ENCODE data around the gene ATP1A2. TPM values are rescaled to one million over a fixed set of nuclear protein-coding genes. Genes with fewer than 3 reads are reported as not detected.

Gene ATP1A2
- total RNA-seq (2014; rRNA removed; shearing (Covaris generic)), result 0.05 TPM in 1 of 2 replicates, not detected in the other

DNA sequence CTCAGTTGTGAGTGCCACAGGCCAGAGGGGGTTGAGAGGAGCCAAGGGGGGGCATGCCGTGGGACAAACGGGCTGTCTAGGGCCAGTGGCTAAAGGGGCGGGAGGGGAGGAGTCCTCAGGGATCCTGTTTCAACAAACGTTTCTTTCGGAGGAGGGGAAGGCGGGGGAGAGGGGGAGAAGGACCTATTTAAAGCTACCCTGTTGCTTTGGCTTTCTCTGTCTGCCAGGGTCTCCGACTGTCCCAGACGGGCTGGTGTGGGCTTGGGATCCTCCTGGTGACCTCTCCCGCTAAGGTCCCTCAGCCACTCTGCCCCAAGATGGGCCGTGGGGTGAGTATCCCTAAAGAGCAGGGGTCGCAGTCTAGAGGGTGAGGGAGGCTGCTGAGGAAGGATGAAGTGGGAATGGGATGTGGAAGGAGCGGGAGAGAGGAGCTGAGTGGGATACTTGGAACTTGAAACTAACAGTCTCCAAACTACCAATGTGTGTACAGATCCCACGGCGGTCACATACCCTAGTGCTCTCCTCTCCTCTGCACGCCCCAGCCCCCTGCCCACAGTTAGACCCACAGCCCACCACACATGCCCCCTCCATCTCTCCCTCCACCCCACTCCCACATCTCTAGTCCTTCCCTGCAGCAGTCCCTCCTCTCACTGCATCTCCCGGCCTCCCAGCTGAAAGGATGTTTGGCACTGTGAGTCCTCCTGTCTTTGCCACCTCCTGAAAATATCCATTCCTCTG, at the start of gene ATP1A2:
Gene ATP1A2 (plus strand): TSS at position 215 of the 738 bp plus-strand sequence. CDS start 103 bp downstream, at position 318.
- DNase-seq (ENCODE audit: low read depth), result no peak

DNA sequence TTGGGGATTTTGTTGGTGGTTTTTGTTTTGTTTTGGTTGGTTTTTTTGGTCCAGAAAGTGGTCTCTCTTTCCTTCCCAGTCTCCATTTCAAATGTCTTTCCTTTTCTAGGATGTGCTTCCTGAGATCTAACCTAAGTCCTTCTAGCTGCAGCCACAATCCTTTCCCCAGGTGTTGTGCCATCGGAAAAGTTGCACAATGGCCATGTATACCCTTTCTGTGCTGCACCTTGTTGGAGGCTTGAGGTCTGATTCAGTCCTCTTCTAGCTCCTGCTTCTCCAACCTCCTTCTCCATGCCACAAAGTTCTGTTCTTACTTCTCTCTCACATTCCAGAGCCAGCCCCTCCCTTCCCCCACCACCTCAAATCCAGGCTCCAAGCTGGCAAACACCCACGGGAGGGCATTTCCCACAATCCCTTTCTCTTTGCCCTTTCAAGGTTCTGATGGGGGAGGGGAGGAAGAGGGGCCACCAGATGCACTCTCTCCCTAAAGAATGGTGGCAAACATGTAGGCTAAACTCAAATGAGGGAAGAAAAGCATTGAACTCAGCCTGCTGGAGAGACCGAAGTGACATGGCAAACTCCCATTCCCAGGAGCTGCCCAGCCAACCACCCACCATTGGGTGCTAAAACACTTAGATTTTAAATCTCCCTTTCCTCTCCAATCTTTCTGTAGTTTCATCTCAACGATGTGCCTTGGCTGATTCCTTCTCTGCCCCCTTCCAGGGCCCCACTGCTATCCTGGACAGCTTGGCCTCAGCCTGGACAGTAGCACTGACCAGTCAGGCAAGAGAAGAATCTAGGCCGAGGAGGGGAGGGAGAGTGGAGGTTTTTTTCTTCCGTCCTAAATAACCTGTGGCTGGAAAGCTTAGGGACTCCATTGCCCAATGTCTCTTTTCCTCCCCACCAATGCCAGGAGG, 48.5 kb upstream of the ATP1A2 start:
- no peak for DNase-seq (ENCODE audit: low read depth)

DNA sequence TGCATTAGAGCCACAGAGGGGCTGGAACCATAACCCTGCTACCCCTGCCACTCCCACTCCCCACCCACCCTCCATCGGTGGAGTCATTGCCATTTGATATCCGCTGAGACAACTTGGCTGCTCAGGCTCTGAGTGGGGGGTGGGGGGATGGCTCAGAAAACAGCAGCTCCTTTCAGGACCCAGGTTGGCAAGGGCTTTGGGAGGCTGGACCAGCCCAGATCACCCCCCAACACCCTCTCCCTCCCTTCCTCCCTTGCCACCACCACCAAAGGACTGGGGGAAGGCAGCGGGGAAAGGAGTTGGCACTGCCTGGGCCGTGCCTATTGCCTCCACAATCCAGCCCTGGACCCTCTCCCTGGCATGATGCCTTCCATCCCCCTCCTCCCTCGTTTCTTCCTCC, 47.3 kb upstream of the ATP1A2 start:
- no peak for DNase-seq (ENCODE audit: low read depth)

DNA sequence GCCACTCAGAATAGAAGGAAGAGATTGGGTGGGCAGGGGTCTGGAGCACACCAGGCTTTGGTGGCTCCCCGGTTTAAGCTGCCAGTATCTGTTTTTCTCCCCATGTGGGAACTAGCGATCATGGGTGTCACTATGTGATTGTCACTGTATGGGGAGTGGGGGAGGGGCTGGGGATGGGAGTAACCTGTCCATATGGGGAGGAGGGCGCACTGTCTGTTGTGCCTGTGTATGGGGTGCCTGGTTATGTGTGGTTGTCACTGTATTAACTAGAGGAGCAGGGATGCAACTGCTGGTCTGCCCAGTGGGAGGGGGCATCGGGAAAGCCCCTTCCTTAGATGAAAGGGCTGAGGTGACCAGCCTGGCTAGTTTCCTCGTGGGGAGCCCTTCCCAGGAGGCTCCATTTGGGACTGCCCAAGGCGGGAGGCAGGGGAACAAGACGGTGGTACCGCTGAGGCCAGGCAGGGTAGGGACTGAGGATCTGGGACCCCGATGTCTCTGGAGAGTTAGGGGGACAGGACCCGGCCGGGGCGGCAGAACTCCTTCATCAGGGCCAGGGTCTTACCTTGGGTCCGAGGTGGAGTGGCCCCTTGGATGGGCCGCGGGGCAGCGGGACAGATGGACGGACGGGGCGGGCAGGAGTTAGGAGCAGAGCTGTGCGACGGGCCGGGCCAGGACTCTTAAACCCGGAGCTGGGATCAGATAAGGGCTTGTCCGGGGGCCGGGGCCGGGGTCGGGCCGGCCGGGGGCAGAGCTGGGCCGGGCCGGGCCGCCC, 45.9 kb upstream of the ATP1A2 start, which contains the start of gene KCNJ10:
Gene KCNJ10 (minus strand): TSS at position 701 of the 772 bp plus-strand sequence. CDS start 27,628 bp downstream, outside the sequence.
- DNase-seq (ENCODE audit: low read depth), result no peak

DNA sequence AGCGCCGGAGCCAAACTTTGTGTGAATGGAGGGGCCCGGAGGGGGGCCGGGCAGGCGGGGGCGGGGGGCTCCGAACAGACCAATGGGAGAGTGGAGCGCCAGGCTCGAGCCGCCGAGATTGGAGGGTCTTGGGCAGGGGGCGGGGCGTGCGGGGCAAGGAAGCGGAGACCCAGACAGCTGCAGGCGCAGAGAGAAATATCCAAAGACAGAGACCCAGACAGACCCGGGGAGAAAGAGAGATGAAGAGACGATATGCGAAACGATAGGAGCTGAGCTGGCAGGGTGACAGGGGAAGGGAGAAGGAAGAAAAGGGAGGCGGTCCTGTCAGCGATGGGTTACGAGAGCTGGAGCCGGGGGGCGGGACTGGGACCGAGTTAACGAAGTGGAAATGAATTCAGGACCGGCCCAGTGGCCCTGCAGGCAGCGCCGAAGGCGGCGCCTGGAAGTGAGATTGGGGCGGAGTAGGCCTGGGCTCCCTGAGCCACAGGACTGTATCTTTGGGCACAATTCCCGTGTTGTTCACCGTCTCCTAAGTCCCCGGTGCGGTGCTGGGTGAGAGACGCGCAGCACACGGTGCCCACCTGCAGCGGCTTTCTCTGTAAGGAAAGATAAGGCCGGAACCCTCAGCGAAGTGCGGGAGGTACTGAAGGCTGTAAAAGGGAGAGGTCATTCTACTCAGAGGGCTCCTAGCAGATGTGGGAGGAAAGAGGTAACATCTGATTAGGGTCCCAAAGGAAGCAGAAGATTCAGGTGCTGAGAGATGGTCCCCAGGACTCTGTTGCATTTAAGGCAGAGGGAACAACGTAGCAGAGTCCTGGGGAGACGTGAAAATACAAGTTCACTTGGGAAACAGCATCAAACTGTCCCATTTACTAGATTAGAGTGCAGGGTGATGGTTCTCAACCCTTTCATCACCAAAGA, 45.1 kb upstream of the ATP1A2 start:
- peak; percentile 31 for DNase-seq (ENCODE audit: low read depth)

DNA sequence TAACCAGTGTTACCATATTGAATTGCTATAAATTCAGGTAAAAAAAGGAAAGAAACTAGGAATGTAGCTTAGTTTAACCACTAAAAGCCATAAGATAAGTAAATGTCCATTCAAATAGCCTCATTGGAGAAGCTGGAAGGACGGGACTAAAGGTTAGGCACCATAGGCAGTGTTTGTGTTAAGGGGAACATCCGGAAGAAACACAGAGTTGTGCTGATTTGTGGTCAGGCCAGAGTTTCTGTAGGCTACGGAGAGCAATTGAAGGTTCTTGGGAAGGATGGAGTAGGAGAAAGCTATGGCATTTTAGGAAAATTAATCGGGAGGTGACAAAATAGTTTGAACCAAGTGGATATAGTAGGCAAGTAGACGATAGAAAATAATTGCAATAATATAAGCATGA, 44.3 kb upstream of the ATP1A2 start:
- no peak for DNase-seq (ENCODE audit: low read depth)

DNA sequence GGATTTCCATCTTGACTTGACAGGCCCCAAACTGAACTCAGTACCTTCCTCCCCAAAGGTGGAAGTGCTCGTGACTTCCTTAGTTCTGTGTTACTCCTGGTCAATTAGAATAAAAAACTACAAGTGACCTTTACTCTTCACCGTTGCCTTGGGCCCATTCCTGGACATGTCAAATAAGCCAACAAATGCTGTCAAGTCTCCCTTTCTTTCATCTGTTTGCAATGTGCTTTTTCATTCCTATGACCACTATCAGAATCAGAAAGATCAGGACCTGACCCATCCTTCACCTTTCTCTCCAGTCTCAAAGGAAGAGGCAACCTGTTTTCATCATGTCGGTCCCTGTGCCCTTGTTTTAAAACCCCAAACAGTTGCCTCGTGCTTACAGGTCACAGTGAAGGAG, 40.7 kb upstream of the ATP1A2 start:
- no peak for DNase-seq (ENCODE audit: low read depth)

DNA sequence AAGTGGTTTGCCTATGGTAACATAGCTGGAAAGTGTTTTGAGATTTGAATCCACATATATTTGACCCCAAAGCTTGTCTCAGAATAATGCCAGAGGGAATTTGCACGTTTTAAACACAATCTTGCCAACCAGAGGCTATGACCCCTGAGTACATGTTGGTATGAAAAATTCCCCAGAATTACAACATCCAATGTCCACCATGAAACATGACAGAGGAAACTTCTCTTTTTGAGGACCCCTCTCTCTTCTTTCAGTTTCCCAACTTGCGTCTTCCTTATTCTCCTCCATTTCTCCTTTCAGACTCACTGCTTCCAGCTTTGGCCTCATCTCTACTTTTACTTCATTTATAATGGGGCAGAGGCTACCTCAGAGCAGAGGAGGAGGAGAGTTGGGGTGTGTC, 39.7 kb upstream of the ATP1A2 start:
- DNase-seq (ENCODE audit: low read depth), result no peak

DNA sequence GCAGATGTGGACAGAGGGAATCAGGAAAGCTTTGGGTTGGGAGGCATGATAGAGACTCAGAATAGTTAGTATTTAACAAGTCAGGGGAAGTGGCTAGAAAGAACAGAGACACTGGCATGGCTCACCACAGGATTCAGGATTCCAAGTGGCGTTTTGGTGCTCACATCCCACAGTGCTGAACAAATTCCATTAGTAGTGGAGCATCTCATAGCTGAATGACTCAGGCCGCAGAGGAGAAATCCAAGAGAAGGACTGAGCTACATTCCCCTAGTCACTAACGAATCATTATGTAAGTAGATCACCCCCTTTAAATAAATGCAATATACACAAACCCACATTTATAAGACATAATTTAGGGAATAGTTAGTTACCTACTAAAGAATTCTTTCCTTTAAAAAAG, 39.3 kb upstream of the ATP1A2 start:
- DNase-seq (ENCODE audit: low read depth), result peak; percentile 16

DNA sequence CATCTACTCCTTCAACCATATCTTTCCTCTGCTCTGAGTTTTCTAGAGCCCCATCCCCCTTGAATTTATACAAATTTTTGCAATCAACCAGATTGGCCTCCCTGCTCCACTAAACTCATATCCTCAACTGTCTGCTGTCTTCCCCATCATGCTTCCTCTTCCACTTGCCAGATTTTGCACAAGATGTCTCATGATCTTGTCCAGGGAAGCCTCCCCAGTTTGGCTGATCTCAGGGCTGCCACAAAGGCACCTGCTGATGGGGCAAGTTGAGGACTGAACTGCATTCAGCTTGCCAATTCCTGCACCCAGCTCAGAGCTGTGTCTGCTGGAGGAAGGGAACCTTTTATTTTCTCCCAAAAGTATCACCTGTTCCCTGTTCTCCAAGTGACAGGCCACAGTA, 38.1 kb upstream of the ATP1A2 start:
- no peak for DNase-seq (ENCODE audit: low read depth)

DNA sequence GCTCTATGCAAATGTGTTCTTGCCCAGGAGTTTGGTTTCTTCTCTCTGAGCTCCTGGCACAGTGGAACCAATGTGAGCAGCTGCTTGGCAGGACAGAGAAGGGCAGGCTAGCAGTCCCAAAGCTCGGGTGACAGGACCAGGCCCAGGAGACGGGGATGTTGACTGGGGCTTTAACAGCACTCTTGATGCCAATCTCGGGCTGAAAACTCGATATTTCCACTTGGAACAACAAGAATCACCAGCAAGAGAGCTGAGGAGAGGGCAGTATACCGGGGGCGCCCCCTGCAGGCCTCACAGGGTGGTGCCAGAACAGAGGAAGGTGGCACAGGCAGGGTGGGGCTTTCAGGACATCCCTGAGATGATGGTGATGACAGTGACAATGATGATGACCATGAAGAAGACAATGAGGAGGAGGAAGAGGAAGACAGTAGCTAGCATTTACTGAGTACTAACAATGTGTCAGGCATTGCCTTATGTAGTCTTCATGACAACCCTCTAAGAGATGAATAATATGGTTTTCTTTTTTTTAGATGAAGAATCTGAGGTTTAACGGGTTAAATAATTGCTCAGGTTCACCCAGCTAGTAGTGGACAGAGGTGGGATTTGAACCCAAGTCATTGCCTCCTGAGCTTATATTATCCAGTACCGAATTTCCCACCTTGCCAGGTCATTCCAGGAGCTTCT, 36.9 kb upstream of the ATP1A2 start:
- peak; percentile 30 for DNase-seq (ENCODE audit: low read depth)

DNA sequence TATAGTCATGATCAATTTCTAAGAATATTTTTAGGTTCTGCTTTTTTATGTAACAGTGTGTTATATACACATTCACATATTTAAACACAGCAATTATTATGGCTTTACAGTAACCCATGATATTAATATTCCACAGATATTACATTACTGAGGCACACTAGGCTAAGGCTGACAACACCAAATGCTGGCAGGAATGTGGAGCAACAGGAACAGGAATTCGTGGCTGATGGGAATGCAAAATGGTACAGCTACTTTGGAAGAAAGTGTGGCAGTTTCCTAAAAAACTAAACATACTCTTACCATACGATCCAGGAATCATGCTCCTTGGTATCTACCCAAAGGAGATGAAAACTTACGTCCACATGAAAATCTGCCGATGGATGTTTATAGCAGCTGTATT, 36.1 kb upstream of the ATP1A2 start:
- no peak for DNase-seq (ENCODE audit: low read depth)

DNA sequence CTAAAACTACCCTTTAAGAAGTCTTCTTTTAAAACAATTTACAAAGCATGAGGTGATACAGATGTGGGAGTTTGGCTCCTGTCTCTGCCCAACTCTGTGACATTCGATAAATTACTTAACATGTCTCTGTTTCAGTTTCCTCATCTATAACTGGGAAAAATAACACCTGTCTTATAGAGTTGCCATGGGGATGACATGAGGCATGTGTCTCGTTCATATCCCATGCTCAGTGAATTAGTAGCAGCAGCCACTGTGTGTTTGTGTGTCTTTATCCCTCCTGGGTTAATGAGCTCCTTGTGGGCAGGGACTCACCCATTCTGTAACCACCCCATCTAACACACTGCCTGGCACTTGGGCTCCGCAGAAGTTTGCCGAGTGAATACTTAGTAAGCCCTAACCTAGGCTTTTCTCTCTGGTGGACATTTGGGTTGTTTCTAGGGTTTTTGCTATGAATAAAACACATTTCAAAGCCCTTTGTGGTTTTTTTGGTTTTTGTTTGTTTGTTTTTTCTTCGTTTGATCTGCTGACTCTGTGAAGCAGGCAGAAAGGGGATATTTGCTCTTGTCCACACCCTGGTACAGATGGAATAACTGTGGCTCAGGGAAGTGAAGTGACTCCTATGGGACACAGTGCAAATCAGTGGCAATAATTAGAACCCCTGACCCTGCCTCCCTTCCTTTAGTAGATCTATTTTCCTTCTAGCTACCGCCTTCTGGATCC, 35.0 kb upstream of the ATP1A2 start:
- DNase-seq (ENCODE audit: low read depth), result no peak

DNA sequence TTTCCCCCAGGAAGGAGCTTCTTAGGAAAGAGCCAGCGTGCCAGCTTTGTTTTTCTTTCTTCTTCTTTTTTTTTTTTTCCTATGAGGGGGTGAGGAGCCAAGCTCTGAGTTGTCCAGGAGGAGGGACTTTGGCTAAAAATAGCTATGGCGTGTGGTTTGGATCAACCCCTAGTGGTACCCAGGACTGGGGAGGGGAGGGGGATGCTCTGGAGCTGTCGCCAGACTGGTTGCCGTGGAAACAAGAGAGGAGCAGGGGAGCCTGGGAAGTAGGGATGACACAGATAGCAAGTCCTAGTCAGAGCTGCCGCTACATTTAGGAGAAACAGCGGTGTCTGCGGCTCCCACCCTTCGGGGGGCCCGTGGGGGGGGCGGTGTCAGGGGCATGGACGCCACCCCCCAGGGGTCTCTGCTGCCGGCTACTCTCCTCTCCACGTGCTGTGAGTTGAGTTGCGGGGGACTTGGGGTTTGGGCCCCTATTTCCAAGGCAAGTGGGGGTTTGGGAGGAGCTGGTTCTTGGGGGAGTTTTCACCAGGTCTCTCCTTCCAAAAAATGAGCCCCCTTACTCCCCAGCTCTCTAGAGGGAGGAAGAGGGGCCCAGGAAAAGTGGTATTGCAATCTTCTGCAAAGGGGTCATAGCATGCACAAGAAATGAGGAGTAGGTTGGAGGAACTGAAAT, 34.2 kb upstream of the ATP1A2 start, which contains the start of gene KCNJ9:
Gene KCNJ9 (plus strand): TSS at position 278 of the 676 bp plus-strand sequence. CDS start 2,493 bp downstream, outside the sequence.
- DNase-seq (ENCODE audit: low read depth), result peak; percentile 20

DNA sequence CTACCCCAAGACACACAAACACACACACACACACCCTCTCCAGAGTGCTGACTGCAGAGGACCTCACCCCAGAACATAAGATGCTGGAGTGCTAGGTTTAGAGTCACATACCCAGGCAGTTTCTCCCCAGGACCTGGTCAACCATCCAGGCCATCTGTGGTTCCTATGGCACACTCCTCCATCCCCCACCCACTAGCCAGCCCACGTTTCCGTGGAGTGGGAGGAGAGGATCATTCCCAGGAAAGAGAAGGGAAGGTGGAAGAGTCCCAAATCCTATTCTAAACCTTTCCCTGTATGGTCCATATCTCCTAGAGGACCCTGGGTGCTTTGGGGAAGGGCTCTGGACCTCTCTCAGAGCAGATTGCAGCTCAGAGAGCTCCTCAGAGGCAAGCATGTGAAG, 33.1 kb upstream of the ATP1A2 start:
- DNase-seq (ENCODE audit: low read depth), result no peak

DNA sequence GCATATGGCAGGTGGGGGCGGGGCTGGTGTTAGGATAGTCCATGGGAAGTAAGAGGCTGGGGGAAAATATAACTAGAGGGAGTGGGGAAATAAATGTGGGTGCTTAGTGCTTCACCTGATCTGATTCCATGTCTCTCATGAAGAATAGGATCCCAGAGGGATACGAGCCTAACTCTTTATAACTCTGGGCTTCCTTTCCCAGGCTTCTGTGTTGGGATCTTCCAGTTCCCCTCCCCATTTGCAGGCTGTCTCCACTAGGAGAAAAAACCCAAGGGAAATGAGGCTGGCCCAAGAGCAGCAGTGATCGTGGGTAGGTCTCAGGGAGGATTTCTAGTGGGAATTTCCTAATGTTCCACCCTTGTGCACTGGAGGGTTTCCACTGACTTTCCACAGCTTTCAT, 32.6 kb upstream of the ATP1A2 start:
- no peak for DNase-seq (ENCODE audit: low read depth)

DNA sequence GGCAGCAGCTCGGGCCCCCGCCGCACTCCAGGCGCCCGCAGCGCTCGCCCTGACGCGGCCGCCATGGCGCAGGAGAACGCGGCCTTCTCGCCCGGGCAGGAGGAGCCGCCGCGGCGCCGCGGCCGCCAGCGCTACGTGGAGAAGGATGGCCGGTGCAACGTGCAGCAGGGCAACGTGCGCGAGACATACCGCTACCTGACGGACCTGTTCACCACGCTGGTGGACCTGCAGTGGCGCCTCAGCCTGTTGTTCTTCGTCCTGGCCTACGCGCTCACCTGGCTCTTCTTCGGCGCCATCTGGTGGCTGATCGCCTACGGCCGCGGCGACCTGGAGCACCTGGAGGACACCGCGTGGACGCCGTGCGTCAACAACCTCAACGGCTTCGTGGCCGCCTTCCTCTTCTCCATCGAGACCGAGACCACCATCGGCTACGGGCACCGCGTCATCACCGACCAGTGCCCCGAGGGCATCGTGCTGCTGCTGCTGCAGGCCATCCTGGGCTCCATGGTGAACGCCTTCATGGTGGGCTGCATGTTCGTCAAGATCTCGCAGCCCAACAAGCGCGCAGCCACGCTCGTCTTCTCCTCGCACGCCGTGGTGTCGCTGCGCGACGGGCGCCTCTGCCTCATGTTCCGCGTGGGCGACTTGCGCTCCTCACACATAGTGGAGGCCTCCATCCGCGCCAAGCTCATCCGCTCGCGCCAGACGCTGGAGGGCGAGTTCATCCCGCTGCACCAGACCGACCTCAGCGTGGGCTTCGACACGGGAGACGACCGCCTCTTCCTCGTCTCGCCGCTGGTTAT, 31.4 kb upstream of the ATP1A2 start:
- DNase-seq (ENCODE audit: low read depth), result no peak

DNA sequence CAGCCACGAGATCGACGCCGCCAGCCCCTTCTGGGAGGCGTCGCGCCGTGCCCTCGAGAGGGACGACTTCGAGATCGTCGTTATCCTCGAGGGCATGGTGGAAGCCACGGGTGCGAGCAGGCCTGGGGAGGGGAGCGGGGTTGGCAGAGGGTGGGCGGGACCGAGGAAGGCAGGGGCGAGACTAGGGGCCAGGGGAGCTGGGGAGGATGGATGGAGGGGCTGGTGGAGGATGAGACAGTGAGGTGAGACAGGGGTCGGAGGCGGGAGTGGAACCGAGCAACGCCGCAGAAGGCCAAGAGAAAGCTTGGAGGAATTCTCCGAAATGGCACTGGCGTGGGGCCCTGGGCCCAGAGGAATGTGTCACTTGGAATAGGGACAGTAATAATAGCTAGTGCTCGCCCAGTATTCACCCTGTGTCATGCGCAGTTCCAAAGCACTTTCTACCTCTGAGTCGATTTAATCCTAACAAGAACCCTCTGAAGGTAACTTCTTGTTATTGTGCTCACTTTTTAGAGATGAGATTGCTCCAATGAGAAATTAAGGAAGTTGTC, 30.7 kb upstream of the ATP1A2 start:
- DNase-seq (ENCODE audit: low read depth), result no peak

Data from M059J (cell line).